ENCODE measurements around the gene MCHR1. TPM values are rescaled to one million over a fixed set of nuclear protein-coding genes. Genes with fewer than 3 reads are reported as not detected.

The MCHR1 gene
- polyA plus RNA-seq, 1 donor from 2014 or later: 2.6 TPM

DNA sequence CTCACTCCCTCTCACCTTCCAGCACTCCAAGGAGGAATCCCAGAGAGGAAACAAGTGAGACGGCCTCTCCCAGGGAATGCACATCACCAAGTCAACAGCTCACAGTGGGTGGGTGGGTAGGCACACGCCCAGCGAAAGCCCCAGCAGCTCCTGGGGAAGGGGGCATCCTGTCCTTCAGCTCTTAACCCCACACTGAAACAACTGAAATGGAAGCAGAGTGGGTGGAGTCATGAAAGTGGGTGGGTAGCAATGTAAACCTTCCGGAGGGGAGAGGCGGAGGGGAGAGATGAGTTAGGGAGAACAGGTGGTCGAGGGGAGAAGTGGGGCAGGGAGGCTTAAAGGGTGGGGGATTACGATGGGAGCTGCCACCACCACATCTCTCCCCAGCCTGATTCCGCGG is 5.4 kb downstream of the MCHR1 start:
- H3F3A ChIP-seq (ENCODE audit: insufficient read depth, low read length, poor library complexity, severe bottlenecking): no peaks in the 10 kb centered on the region
- TF ChIP-seq POLR2AphosphoS5 (IDR thresholded peaks at IDR 0.05) (no peak), TAF1 (IDR thresholded peaks at IDR 0.05; ENCODE audit: low read depth) (no peak), RAD21 (conservative IDR thresholded peaks at IDR 0.05) (no peak), MXI1 (conservative IDR thresholded peaks at IDR 0.05; ENCODE audit: poor library complexity, severe bottlenecking) (no peak), SMC3 (conservative IDR thresholded peaks at IDR 0.05; ENCODE audit: poor library complexity) (no peak), EP300 (conservative IDR thresholded peaks at IDR 0.05; ENCODE audit: poor library complexity, severe bottlenecking) (no peak)
- TF ChIP-seq, protein P1, sequence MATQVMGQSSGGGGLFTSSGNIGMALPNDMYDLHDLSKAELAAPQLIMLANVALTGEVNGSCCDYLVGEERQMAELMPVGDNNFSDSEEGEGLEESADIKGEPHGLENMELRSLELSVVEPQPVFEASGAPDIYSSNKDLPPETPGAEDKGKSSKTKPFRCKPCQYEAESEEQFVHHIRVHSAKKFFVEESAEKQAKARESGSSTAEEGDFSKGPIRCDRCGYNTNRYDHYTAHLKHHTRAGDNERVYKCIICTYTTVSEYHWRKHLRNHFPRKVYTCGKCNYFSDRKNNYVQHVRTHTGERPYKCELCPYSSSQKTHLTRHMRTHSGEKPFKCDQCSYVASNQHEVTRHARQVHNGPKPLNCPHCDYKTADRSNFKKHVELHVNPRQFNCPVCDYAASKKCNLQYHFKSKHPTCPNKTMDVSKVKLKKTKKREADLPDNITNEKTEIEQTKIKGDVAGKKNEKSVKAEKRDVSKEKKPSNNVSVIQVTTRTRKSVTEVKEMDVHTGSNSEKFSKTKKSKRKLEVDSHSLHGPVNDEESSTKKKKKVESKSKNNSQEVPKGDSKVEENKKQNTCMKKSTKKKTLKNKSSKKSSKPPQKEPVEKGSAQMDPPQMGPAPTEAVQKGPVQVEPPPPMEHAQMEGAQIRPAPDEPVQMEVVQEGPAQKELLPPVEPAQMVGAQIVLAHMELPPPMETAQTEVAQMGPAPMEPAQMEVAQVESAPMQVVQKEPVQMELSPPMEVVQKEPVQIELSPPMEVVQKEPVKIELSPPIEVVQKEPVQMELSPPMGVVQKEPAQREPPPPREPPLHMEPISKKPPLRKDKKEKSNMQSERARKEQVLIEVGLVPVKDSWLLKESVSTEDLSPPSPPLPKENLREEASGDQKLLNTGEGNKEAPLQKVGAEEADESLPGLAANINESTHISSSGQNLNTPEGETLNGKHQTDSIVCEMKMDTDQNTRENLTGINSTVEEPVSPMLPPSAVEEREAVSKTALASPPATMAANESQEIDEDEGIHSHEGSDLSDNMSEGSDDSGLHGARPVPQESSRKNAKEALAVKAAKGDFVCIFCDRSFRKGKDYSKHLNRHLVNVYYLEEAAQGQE (IDR thresholded peaks at IDR 0.05; ENCODE audit: borderline replicate concordance): no peak
- TF ChIP-seq, protein P2, sequence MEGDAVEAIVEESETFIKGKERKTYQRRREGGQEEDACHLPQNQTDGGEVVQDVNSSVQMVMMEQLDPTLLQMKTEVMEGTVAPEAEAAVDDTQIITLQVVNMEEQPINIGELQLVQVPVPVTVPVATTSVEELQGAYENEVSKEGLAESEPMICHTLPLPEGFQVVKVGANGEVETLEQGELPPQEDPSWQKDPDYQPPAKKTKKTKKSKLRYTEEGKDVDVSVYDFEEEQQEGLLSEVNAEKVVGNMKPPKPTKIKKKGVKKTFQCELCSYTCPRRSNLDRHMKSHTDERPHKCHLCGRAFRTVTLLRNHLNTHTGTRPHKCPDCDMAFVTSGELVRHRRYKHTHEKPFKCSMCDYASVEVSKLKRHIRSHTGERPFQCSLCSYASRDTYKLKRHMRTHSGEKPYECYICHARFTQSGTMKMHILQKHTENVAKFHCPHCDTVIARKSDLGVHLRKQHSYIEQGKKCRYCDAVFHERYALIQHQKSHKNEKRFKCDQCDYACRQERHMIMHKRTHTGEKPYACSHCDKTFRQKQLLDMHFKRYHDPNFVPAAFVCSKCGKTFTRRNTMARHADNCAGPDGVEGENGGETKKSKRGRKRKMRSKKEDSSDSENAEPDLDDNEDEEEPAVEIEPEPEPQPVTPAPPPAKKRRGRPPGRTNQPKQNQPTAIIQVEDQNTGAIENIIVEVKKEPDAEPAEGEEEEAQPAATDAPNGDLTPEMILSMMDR (IDR thresholded peaks at IDR 0.05; ENCODE audit: poor library complexity, severe bottlenecking): no peak
- H3K9me2 ChIP-seq (ENCODE audit: insufficient read depth, low read length): no peaks in the 10 kb centered on the region
- H3K9me3 ChIP-seq (ENCODE audit: low read length): no peaks in the 10 kb centered on the region
- no peak overlapping the region for H2AFZ ChIP-seq (ENCODE audit: low read depth, low read length)
- H3K36me3 ChIP-seq (ENCODE audit: insufficient read depth, low read length): no peaks in the 10 kb centered on the region
- no peak overlapping the region for H3K27ac ChIP-seq (ENCODE audit: low read length)
- no peaks in the 10 kb centered on the region for H3K27me3 ChIP-seq (ENCODE audit: insufficient read depth, low read depth, low read length)
- H4K20me1 ChIP-seq (ENCODE audit: insufficient read depth): no peaks in the 10 kb centered on the region
- H3K4me2 ChIP-seq (ENCODE audit: low read length): no peak overlapping the region
- no peak overlapping the region for H3K9ac ChIP-seq (ENCODE audit: low read length)
- H3K4me3 ChIP-seq (ENCODE audit: low read length): no peak overlapping the region
- H3K79me2 ChIP-seq (replicated peaks; ENCODE audit: insufficient read depth, low read length): no peaks in the 10 kb centered on the region

DNA sequence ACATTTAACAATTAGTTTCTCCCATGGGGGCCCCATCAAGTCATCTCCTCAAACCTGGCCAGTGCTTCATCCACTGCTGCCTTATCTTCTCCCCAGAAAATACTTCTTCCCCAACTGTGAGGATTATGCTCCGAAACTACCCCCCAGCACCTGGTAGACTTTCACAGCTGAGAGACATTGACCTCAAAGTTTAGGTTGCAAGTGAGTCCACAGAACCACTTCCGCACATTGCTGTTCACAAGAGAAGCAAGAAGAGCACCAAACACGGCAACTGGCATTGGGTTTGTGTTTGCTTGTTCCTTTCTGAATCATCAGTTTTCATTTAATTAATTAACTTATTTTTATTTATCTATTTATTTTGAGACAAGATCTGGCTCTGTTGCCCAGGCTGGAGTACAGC is 6.1 kb downstream of the MCHR1 start:
- no peaks in the 10 kb centered on the region for H3F3A ChIP-seq (ENCODE audit: insufficient read depth, low read length, poor library complexity, severe bottlenecking)
- no peak overlapping the region for H3K9ac ChIP-seq (ENCODE audit: low read length)
- H3K36me3 ChIP-seq (ENCODE audit: insufficient read depth, low read length): no peaks in the 10 kb centered on the region
- no peaks in the 10 kb centered on the region for H3K9me2 ChIP-seq (ENCODE audit: insufficient read depth, low read length)
- H3K9me3 ChIP-seq (ENCODE audit: low read length): no peaks in the 10 kb centered on the region
- no peak overlapping the region for H3K4me3 ChIP-seq (ENCODE audit: low read length)
- H2AFZ ChIP-seq (ENCODE audit: low read depth, low read length): no peak overlapping the region
- TF ChIP-seq MXI1 (conservative IDR thresholded peaks at IDR 0.05; ENCODE audit: poor library complexity, severe bottlenecking) (no peak), EP300 (conservative IDR thresholded peaks at IDR 0.05; ENCODE audit: poor library complexity, severe bottlenecking) (no peak), POLR2AphosphoS5 (IDR thresholded peaks at IDR 0.05) (no peak), SMC3 (conservative IDR thresholded peaks at IDR 0.05; ENCODE audit: poor library complexity) (no peak), TAF1 (IDR thresholded peaks at IDR 0.05; ENCODE audit: low read depth) (no peak), RAD21 (conservative IDR thresholded peaks at IDR 0.05) (no peak)
- TF ChIP-seq, protein P2 (IDR thresholded peaks at IDR 0.05; ENCODE audit: poor library complexity, severe bottlenecking): no peak
- TF ChIP-seq, protein P1 (IDR thresholded peaks at IDR 0.05; ENCODE audit: borderline replicate concordance): no peak
- H4K20me1 ChIP-seq (ENCODE audit: insufficient read depth): no peaks in the 10 kb centered on the region
- no peaks in the 10 kb centered on the region for H3K79me2 ChIP-seq (replicated peaks; ENCODE audit: insufficient read depth, low read length)
- no peak overlapping the region for H3K27ac ChIP-seq (ENCODE audit: low read length)
- H3K4me2 ChIP-seq (ENCODE audit: low read length): no peak overlapping the region
- no peaks in the 10 kb centered on the region for H3K27me3 ChIP-seq (ENCODE audit: insufficient read depth, low read depth, low read length)

Data from neural cell (in vitro differentiated cells).